ENCODE measurements around the gene HAS3. TPM values are rescaled to one million over a fixed set of nuclear protein-coding genes. Genes with fewer than 3 reads are reported as not detected.

The HAS3 gene
- polyA plus RNA-seq, 1 of the 3 experiments (the other 2 are of a cell fraction): 38.7 TPM

DNA sequence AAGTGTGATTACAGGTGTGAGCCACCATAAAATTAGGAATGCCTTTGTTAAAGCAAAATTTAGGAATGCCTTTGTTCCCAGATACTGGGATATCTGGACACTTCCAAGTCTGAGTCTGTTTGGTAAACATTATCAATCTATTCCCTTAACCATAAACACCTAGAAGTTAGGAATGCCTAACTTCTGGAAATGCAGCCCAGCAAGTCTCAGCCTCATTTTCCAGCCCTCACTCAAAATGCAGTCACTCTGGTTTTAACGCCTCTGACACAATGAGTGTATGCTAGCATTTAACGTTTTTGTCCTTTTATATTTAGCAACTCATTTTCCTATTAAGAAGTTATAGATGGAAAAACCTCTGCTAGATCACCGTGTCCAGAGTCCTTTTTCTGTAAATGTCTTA, 34.4 kb upstream of the HAS3 start:
- Histone ChIP-seq H3K4me3 (ENCODE audit: low read depth in 2 of 2, low read length in 1 of 2) (no peak overlapping the region), H3K9me2 (no peaks in the 10 kb centered on the region), H3K4me1 (ENCODE audit: control insufficient read depth in 1 of 2, insufficient read depth in 2 of 2, low read depth in 1 of 2, low read length in 1 of 2) (peaks cover 0 to 12% of the 10 kb centered on the region in 2 experiments; a peak in 2 of 4 replicates), H3K27ac (ENCODE audit: low read depth in 2 of 2, low read length in 1 of 2) (no peak overlapping the region), H3F3A (replicated peaks; ENCODE audit: insufficient read depth) (peaks cover 17% of the 10 kb centered on the region), H3K4me2 (no peak overlapping the region), H3K27me3 (ENCODE audit: insufficient read depth) (no peaks in the 10 kb centered on the region), H3K9me3 (no peaks in the 10 kb centered on the region), H3K36me3 (replicated peaks in 1 of 2; ENCODE audit: control insufficient read depth in 1 of 2, insufficient read depth in 2 of 2, low read length in 1 of 2) (no peaks in the 10 kb centered on the region), H4K20me1 (ENCODE audit: insufficient read depth) (no peaks in the 10 kb centered on the region), H2AFZ (ENCODE audit: low read depth) (no peak overlapping the region), H3K9ac (no peak overlapping the region), H3K79me2 (ENCODE audit: insufficient read depth) (no peaks in the 10 kb centered on the region)
- POLR2A ChIA-PET: no interaction called here
- 82% methylated on average over 3 of the region's 3 CpGs for WGBS (ENCODE audit: low lambda C conversion rate)
- TF ChIP-seq SMC3 (IDR thresholded peaks at IDR 0.05; ENCODE audit: low read depth, low read length): no peak
- TF ChIP-seq TEAD4 (IDR thresholded peaks at IDR 0.05; ENCODE audit: borderline replicate concordance, insufficient read depth): no peak
- TF ChIP-seq POLR2AphosphoS5 (IDR thresholded peaks at IDR 0.05; ENCODE audit: low read depth, low read length): no peak
- CTCF ChIA-PET: no interaction called here
- DNase-seq: no peak

DNA sequence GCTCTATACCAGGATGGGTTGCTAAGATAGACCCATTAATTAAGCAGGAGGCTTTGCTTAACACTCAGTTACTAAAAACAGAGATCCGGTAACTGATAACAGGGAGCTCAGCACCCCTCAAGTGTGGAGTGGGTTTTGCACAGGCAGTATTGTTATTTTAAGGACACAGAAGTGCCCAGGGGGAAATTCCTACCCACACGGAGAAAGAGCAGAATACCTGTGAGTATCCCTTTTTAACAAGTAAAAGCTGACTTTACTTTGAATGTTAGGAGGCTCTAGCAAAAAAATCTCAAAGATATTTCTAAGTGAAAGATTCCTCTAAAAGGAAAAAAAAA, 32.8 kb upstream of the HAS3 start:
- Histone ChIP-seq H3K9ac (no peak overlapping the region), H3K9me2 (no peaks in the 10 kb centered on the region), H3K27me3 (ENCODE audit: insufficient read depth) (no peaks in the 10 kb centered on the region), H3K4me2 (no peak overlapping the region), H3K9me3 (no peaks in the 10 kb centered on the region), H3K36me3 (replicated peaks in 1 of 2; ENCODE audit: control insufficient read depth in 1 of 2, insufficient read depth in 2 of 2, low read length in 1 of 2) (no peaks in the 10 kb centered on the region), H3K27ac (ENCODE audit: low read depth in 2 of 2, low read length in 1 of 2) (no peak overlapping the region), H4K20me1 (ENCODE audit: insufficient read depth) (no peaks in the 10 kb centered on the region), H3K79me2 (ENCODE audit: insufficient read depth) (no peaks in the 10 kb centered on the region), H3K4me3 (ENCODE audit: low read depth in 2 of 2, low read length in 1 of 2) (no peak overlapping the region), H2AFZ (ENCODE audit: low read depth) (no peak overlapping the region), H3K4me1 (ENCODE audit: control insufficient read depth in 1 of 2, insufficient read depth in 2 of 2, low read depth in 1 of 2, low read length in 1 of 2) (peaks cover 0 to 12% of the 10 kb centered on the region in 2 experiments; a peak in 2 of 4 replicates), H3F3A (replicated peaks; ENCODE audit: insufficient read depth) (peaks cover 26% of the 10 kb centered on the region)
- CTCF ChIA-PET: interaction anchor here (0.7 to 1.3 kb wide), 5 partner anchors 12 to 171 kb away, joined by 3 read pairs; no protein-coding TSS in a partner anchor
- WGBS (ENCODE audit: low lambda C conversion rate): 83% methylated on average over 2 of the region's 2 CpGs
- no peak for DNase-seq
- no peak for TF ChIP-seq SIN3A (IDR thresholded peaks at IDR 0.05; ENCODE audit: borderline replicate concordance, low read depth, low read length)
- TF ChIP-seq, protein P1, sequence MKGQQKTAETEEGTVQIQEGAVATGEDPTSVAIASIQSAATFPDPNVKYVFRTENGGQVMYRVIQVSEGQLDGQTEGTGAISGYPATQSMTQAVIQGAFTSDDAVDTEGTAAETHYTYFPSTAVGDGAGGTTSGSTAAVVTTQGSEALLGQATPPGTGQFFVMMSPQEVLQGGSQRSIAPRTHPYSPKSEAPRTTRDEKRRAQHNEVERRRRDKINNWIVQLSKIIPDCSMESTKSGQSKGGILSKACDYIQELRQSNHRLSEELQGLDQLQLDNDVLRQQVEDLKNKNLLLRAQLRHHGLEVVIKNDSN (IDR thresholded peaks at IDR 0.05; ENCODE audit: borderline replicate concordance, low read depth): no peak
- no peak for TF ChIP-seq EZH2phosphoT487 (IDR thresholded peaks at IDR 0.05; ENCODE audit: borderline replicate concordance, low read depth)
- TF ChIP-seq, protein P2, sequence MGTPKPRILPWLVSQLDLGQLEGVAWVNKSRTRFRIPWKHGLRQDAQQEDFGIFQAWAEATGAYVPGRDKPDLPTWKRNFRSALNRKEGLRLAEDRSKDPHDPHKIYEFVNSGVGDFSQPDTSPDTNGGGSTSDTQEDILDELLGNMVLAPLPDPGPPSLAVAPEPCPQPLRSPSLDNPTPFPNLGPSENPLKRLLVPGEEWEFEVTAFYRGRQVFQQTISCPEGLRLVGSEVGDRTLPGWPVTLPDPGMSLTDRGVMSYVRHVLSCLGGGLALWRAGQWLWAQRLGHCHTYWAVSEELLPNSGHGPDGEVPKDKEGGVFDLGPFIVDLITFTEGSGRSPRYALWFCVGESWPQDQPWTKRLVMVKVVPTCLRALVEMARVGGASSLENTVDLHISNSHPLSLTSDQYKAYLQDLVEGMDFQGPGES (IDR thresholded peaks at IDR 0.05; ENCODE audit: low read depth, low read length): no peak
- TF ChIP-seq, protein P3, sequence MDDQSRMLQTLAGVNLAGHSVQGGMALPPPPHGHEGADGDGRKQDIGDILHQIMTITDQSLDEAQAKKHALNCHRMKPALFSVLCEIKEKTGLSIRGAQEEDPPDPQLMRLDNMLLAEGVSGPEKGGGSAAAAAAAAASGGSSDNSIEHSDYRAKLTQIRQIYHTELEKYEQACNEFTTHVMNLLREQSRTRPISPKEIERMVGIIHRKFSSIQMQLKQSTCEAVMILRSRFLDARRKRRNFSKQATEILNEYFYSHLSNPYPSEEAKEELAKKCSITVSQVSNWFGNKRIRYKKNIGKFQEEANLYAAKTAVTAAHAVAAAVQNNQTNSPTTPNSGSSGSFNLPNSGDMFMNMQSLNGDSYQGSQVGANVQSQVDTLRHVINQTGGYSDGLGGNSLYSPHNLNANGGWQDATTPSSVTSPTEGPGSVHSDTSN (IDR thresholded peaks at IDR 0.05): no peak
- no peak for TF ChIP-seq RAD21 (IDR thresholded peaks at IDR 0.05; ENCODE audit: low read length)
- TF ChIP-seq FOXM1 (IDR thresholded peaks at IDR 0.05; ENCODE audit: low read depth): no peak
- TF ChIP-seq TEAD4 (IDR thresholded peaks at IDR 0.05; ENCODE audit: borderline replicate concordance, insufficient read depth): no peak
- TF ChIP-seq TAF1 (IDR thresholded peaks at IDR 0.05; ENCODE audit: borderline replicate concordance, low read depth, low read length): no peak
- TF ChIP-seq, protein P4, sequence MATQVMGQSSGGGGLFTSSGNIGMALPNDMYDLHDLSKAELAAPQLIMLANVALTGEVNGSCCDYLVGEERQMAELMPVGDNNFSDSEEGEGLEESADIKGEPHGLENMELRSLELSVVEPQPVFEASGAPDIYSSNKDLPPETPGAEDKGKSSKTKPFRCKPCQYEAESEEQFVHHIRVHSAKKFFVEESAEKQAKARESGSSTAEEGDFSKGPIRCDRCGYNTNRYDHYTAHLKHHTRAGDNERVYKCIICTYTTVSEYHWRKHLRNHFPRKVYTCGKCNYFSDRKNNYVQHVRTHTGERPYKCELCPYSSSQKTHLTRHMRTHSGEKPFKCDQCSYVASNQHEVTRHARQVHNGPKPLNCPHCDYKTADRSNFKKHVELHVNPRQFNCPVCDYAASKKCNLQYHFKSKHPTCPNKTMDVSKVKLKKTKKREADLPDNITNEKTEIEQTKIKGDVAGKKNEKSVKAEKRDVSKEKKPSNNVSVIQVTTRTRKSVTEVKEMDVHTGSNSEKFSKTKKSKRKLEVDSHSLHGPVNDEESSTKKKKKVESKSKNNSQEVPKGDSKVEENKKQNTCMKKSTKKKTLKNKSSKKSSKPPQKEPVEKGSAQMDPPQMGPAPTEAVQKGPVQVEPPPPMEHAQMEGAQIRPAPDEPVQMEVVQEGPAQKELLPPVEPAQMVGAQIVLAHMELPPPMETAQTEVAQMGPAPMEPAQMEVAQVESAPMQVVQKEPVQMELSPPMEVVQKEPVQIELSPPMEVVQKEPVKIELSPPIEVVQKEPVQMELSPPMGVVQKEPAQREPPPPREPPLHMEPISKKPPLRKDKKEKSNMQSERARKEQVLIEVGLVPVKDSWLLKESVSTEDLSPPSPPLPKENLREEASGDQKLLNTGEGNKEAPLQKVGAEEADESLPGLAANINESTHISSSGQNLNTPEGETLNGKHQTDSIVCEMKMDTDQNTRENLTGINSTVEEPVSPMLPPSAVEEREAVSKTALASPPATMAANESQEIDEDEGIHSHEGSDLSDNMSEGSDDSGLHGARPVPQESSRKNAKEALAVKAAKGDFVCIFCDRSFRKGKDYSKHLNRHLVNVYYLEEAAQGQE (IDR thresholded peaks at IDR 0.05; ENCODE audit: low read depth, low read length): no peak
- POLR2A ChIA-PET: no interaction called here
